Tibial nerve (tissue), 4 donors: ENCODE data around the gene DLX2. TPM values are rescaled to one million over a fixed set of nuclear protein-coding genes. Genes with fewer than 3 reads are reported as not detected.
A peak's percentile ranks its signal among the peaks of the same experiment; 100 is the strongest.

Experiments
- DNase-seq, 2 donors: peaks; one replicate each; pipeline ENCODE4 v3.0.0-alpha.2; 2019; ENCODE audit warnings: low spot score in 2 of 2
- H3K27ac ChIP-seq, 4 donors: fragments of 200-600 bp; sonication (generic) in 3 of 4; one replicate each; pipeline ENCODE4 v1.5.1; 2017 to 2019; ENCODE audit warnings: mild to moderate bottlenecking in 1 of 4
- H3K27me3 ChIP-seq, 2 donors: fragments of 200-600 bp; sonication (generic) in 1 of 2; one replicate each; pipeline versions ENCODE4 v1.5.1 to v1.6.0; 2017 to 2019
- H3K36me3 ChIP-seq, 3 donors: fragments of 200-600 bp; sonication (generic); one replicate each; pipeline ENCODE4 v1.5.1; 2018 to 2019
- H3K4me1 ChIP-seq, 4 donors: fragments of 200-600 bp; sonication (generic) in 3 of 4; one replicate each; pipeline ENCODE4 v1.5.1; 2017 to 2019
- H3K4me3 ChIP-seq, 4 donors: fragments of 200-600 bp; sonication (generic) in 3 of 4; one replicate each; pipeline ENCODE4 v1.5.1; 2017 to 2019; ENCODE audit warnings: mild to moderate bottlenecking in 1 of 4, moderate library complexity in 1 of 4
- H3K9me3 ChIP-seq, 4 donors: fragments of 200-600 bp; sonication (generic) in 3 of 4; one replicate each; pipeline ENCODE4 v1.5.1; 2017 to 2019
- EP300 ChIP-seq, 2 donors: sonication (generic); formaldehyde crosslinking; IDR thresholded peaks; one replicate each; pipeline ENCODE4 v1.6.1; 2017; ENCODE audit warnings: antibody characterized with exemption in 2 of 2, mild to moderate bottlenecking in 1 of 2
- POLR2A ChIP-seq, 2 donors: fragments of 450-650 bp; IDR thresholded peaks; one replicate each; pipeline ENCODE4 v1.6.1; 2017; ENCODE audit warnings: antibody characterized with exemption in 2 of 2, mild to moderate bottlenecking in 2 of 2, moderate library complexity in 2 of 2
- WGBS, 2 donors: methylation state at CpG; one replicate each; pipeline ENCODE4 v1.1.5; 2018; 5-methylcytosine and 5-hydroxymethylcytosine counted together
- total RNA-seq, 4 donors: library from RNA; depleted of rRNA; stranded (reverse); fragments of >200 nt; gene quantifications; one replicate each; pipeline ENCODE4 v1.1.0, GENCODE V29; 2016
- TF ChIP-seq, protein P1 (sequence below), 5 experiments: fragments of 200-600 bp in 3 of 5; fragments of 450-650 bp in 2 of 5; sonication (generic) in 3 of 5; IDR thresholded peaks; one replicate each; pipeline ENCODE4 v1.5.1; 2016 to 2019; ENCODE audit warnings: antibody characterized with exemption in 5 of 5, mild to moderate bottlenecking in 3 of 5, moderate library complexity in 2 of 5

Gene DLX2
- total RNA-seq, 4 donors from 2014 or later: not detected

DNA sequence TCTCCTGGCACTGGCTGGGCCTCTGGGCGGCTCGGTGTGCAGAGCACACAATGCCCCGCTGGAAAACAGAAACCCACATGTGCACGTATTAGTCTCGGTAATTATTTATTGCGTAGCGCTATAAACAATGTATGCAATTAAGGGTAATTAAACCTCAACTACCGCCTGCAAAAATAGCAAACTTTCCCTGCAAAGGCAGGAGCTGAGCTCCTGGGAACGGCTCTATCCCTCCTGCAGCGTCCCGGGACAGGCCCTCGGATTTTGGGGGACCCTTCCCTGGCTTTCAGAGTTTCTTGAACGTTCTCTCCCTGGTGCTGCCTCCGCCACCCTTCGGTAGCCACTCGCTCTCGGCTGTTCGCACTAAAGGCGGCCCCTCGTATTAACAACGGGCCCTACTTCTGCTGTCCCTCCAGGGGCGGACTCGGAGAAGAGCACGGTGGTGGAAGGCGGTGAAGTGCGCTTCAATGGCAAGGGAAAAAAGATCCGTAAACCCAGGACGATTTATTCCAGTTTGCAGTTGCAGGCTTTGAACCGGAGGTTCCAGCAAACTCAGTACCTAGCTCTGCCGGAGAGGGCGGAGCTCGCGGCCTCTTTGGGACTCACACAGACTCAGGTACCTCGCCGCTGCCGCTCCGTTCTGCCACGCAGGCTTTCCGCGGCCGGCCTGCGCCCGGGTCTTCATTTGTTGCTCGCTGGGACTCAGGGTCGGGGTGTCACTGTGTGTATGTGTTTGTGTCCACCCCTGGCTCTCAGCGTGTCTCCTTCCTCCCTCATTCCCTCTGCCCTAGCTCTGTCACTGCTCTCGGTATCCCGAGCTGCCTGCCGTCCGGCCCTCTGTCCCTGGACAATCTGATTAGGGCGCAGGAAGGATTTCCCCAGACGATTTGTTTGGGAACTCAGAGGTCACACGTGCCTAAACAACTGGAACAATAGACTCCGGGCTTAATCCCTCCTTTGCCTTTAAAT lies 16.2 kb downstream of the DLX2 start:
- no peaks in the 10 kb centered on the region for H3K36me3 ChIP-seq
- TF ChIP-seq EP300 (IDR thresholded peaks at IDR 0.05): no peak
- TF ChIP-seq POLR2A (IDR thresholded peaks at IDR 0.05): no peak
- TF ChIP-seq, protein P1, sequence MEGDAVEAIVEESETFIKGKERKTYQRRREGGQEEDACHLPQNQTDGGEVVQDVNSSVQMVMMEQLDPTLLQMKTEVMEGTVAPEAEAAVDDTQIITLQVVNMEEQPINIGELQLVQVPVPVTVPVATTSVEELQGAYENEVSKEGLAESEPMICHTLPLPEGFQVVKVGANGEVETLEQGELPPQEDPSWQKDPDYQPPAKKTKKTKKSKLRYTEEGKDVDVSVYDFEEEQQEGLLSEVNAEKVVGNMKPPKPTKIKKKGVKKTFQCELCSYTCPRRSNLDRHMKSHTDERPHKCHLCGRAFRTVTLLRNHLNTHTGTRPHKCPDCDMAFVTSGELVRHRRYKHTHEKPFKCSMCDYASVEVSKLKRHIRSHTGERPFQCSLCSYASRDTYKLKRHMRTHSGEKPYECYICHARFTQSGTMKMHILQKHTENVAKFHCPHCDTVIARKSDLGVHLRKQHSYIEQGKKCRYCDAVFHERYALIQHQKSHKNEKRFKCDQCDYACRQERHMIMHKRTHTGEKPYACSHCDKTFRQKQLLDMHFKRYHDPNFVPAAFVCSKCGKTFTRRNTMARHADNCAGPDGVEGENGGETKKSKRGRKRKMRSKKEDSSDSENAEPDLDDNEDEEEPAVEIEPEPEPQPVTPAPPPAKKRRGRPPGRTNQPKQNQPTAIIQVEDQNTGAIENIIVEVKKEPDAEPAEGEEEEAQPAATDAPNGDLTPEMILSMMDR (IDR thresholded peaks at IDR 0.05): no peak
- peak overlapping the region in 2 of 4 donors; percentile 6 to 56 for H3K4me3 ChIP-seq
- H3K27me3 ChIP-seq: peaks cover 14 to 100% of the 10 kb centered on the region in 2 donors
- H3K4me1 ChIP-seq: peaks cover 0 to 62% (median 30%) of the 10 kb centered on the region in 4 donors
- no peaks in the 10 kb centered on the region for H3K9me3 ChIP-seq
- 7 to 11% methylated on average over 41 to 54 of the region's 54 CpGs for WGBS, 2 donors
- DNase-seq: peak in 1 of 2 donors; percentile 5
- H3K27ac ChIP-seq: peak overlapping the region in 1 of 4 donors; percentile 55

DNA sequence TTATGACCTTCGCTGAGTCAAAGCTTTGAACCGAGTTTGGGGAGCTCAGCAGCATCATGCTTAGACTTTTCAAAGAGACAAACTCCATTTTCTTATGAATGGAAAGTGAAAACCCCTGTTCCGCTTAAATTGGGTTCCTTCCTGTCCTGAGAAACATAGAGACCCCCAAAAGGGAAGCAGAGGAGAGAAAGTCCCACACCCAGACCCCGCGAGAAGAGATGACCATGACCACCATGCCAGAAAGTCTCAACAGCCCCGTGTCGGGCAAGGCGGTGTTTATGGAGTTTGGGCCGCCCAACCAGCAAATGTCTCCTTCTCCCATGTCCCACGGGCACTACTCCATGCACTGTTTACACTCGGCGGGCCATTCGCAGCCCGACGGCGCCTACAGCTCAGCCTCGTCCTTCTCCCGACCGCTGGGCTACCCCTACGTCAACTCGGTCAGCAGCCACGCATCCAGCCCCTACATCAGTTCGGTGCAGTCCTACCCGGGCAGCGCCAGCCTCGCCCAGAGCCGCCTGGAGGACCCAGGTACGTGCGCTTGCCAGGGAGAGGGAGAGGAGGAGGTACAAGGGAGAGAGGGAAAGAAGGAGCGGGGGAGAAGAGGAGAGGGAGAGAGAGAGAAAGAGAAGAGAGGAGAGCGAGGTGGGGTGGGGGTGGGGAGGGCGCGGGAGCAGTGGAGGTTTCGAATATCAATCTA lies 17.1 kb downstream of the DLX2 start, which contains the start of gene DLX1:
TSS of gene DLX1 (plus strand) at position 48 of the 700 bp plus-strand sequence. CDS start at position 219, 171 bp downstream.
- WGBS, 2 donors: 3 to 5% methylated on average over 28 to 34 of the region's 34 CpGs
- DNase-seq: peak in 1 of 2 donors; percentile 4
- Histone ChIP-seq H3K36me3 (no peaks in the 10 kb centered on the region), H3K4me1 (peaks cover 0 to 62% (median 30%) of the 10 kb centered on the region in 4 donors), H3K9me3 (no peaks in the 10 kb centered on the region), H3K4me3 (peak within 1 kb of the TSS; percentile 19 to 66 (median 49)), H3K27me3 (peaks cover 14 to 100% of the 10 kb centered on the region in 2 donors), H3K27ac (peak within 1 kb of the TSS in 2 of 4 donors; percentile 44 to 55)
- TF ChIP-seq EP300 (IDR thresholded peaks at IDR 0.05): peak in 1 of 2 donors; percentile 2
- no peak for TF ChIP-seq POLR2A (IDR thresholded peaks at IDR 0.05)
- TF ChIP-seq, protein P1 (IDR thresholded peaks at IDR 0.05): no peak

DNA sequence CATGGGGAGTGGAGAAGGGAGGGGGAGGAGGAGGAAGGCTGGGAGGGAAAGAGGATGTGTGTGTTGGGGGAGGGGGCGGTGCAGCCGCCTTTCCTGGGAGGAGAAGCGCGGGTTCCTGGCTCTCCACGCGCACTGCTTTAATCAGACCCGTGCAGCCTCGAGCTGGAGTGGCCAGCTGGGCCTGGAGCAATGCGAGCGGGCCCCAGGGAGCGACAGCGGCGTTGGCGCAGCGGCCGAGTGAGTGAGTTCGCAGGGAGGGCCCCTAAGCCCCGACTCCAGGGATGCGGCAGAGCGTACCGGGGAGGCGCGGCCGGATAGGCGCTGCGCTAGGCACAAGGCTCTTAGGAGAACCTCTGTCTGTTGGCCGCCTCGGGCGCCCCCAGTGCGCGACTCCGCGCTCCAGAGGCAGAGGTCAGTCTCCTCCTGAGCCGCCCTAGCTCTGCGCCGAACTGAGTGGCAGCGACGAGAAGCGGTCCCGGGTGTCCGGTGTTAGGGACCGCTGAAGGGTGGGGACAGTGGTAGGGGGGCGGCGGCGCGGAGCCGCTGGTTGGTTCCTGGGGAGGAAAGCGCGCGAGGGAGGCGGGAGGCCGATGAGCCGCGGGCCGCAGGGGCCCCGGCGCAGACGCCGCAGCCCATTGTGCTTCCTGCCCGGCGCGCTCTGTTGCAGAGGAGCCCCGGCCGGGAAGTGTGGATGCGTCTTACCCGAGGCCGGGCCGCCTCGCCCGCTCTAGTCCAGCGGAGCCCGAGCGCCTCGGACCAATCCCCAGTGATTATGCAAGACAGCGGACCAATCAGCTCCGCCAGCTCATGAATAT lies 17.8 kb downstream of the DLX2 start:
- peaks cover 0 to 62% (median 30%) of the 10 kb centered on the region in 4 donors for H3K4me1 ChIP-seq
- WGBS, 2 donors: 0 to 1% methylated on average over 29 to 47 of the region's 76 CpGs
- DNase-seq: peak in 1 of 2 donors; percentile 70

DNA sequence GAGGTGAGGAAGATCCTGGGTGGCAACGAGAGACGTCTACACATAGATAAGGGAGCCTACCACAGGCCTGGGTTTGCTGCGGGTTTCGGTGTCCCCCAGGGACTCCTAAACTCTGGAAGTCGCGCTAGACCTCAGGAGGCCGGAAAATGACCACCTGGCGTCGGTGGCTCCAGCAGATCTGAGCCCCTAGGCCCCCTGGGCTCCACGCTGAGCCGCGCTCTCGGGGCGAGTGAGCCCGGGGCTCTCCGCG lies 18.4 kb downstream of the DLX2 start:
- H3K27me3 ChIP-seq: peaks cover 14 to 95% of the 10 kb centered on the region in 2 donors
- H3K4me1 ChIP-seq: peaks cover 0 to 62% (median 30%) of the 10 kb centered on the region in 4 donors
- no peak for TF ChIP-seq POLR2A (IDR thresholded peaks at IDR 0.05)
- TF ChIP-seq, protein P1 (IDR thresholded peaks at IDR 0.05): no peak
- TF ChIP-seq EP300 (IDR thresholded peaks at IDR 0.05): no peak
- H3K36me3 ChIP-seq: peaks cover 0 to 4% (median 0%) of the 10 kb centered on the region in 3 donors
- H3K4me3 ChIP-seq: peak overlapping the region in 3 of 4 donors; percentile 42 to 66 (median 56)
- no peak for DNase-seq
- H3K9me3 ChIP-seq: no peaks in the 10 kb centered on the region
- whole genome bisulfite sequencing, 2 donors: 4 to 5% methylated on average over 12 to 15 of the region's 17 CpGs
- no peak overlapping the region for H3K27ac ChIP-seq

More for the DNA sequence above, 17.8 kb downstream of the DLX2 start:
- Histone ChIP-seq H3K4me3 (peak overlapping the region; percentile 19 to 66 (median 49)), H3K9me3 (no peaks in the 10 kb centered on the region), H3K27ac (peak overlapping the region in 1 of 4 donors; percentile 52), H3K27me3 (peaks cover 14 to 100% of the 10 kb centered on the region in 2 donors), H3K36me3 (peaks cover 0 to 4% (median 0%) of the 10 kb centered on the region in 3 donors)
- TF ChIP-seq, protein P1 (IDR thresholded peaks at IDR 0.05): no peak
- peak in 1 of 2 donors; percentile 70 for TF ChIP-seq EP300 (IDR thresholded peaks at IDR 0.05)
- TF ChIP-seq POLR2A (IDR thresholded peaks at IDR 0.05): peak; percentile 23 to 31
